K562 (cell line): Measurements from ENCODE around the gene ZNF74. TPM values are rescaled to one million over a fixed set of nuclear protein-coding genes. Genes with fewer than 3 reads are reported as not detected.

Experiments
- ATAC-seq: fragments of 200-7000 bp; cut with Tn5 transposase; 3 replicates; pipeline ENCODE4 v1.9.1; 2020; ENCODE audit warnings: moderate library complexity
- BruUV-seq: library from RNA; stranded (reverse); fragments of 400-500 nt; replicated peaks from 2 replicates; lab custom pipeline; 2021; lab: Mats Ljungman, UMichigan
- CTCF ChIA-PET: fragments of 300-600 bp; formaldehyde crosslinking; extraction: SDS; loops from one replicate; lab custom pipeline; 2021; ENCODE audit warnings: low intra/inter-chr PET ratio; lab: Yijun Ruan, JAX
- POLR2A ChIA-PET: fragments of 300-600, 350-650 bp; sonication (Branson Sonifier 250); formaldehyde crosslinking; extraction: SDS; loops from one replicate; lab custom pipeline; 2021; ENCODE audit warnings: antibody characterized with exemption, inconsistent platforms; lab: Yijun Ruan, JAX
- DNase-seq, 4 experiments: peaks; one replicate each; pipeline versions ENCODE4 v3.0.0 to v3.0.0-alpha.2; 2011 to 2018; ENCODE audit warnings: low spot score in 3 of 4, mixed read lengths in 3 of 4; ENCODE audit errors: extremely low read depth in 1 of 4
- FAIRE-seq: peaks from 2 replicates; lab custom pipeline; 2011; peaks lifted over from hg19 to GRCh38; lab: Jason Lieb, UNC
- H2AFZ ChIP-seq: 2 replicates; pipeline ENCODE4 v1.6.0; 2011; ENCODE audit warnings: low read depth, low read length, control low read depth, inconsistent platforms
- H3K27ac ChIP-seq: fragments of 200-600 bp; 3 replicates; pipeline ENCODE4 v1.8.0; 2011; ENCODE audit warnings: low read depth, mild to moderate bottlenecking, control low read depth, inconsistent platforms, low read length, moderate library complexity, mixed read lengths; ENCODE audit errors: extremely low read depth
- H3K27me3 ChIP-seq, 2 experiments: fragments of 300-600 bp in 1 of 2; 2 replicates in 1 of 2; 3 replicates in 1 of 2; pipeline versions ENCODE4 v1.6.0 to v1.8.0; 2011; ENCODE audit warnings: inconsistent platforms in 2 of 2, low read length in 2 of 2, mild to moderate bottlenecking in 1 of 2, mixed read lengths in 1 of 2, moderate library complexity in 1 of 2; ENCODE audit not compliant: control insufficient read depth in 2 of 2, insufficient read depth in 2 of 2
- H3K36me3 ChIP-seq: fragments of 300-600 bp; 3 replicates; pipeline ENCODE4 v1.8.0; 2011; ENCODE audit warnings: mild to moderate bottlenecking, low read length, inconsistent platforms; ENCODE audit not compliant: control insufficient read depth, insufficient read depth
- H3K4me1 ChIP-seq, 2 experiments: fragments of 200-600 bp in 1 of 2; replicated peaks in 1 of 2; 2 replicates in 1 of 2; 3 replicates in 1 of 2; pipeline versions ENCODE4 v1.5.1 to v1.8.0; 2011; ENCODE audit warnings: inconsistent platforms in 2 of 2, low read length in 2 of 2, mild to moderate bottlenecking in 1 of 2, mixed read lengths in 1 of 2, moderate library complexity in 1 of 2; ENCODE audit not compliant: control insufficient read depth in 2 of 2, insufficient read depth in 2 of 2
- H3K4me2 ChIP-seq: 2 replicates; pipeline ENCODE4 v1.6.1; 2011; ENCODE audit warnings: low read length, control low read depth, inconsistent platforms, mixed read lengths; ENCODE audit not compliant: insufficient read depth
- H3K4me3 ChIP-seq: fragments of 200-600 bp; sonication (generic), shearing (Covaris generic); 2 replicates; pipeline ENCODE4 v1.5.1; 2016; ENCODE audit warnings: control low read depth, inconsistent platforms
- H3K79me2 ChIP-seq: fragments of 200-600 bp; 3 replicates; pipeline ENCODE4 v1.8.0; 2011; ENCODE audit warnings: low read length, inconsistent platforms; ENCODE audit not compliant: control insufficient read depth, insufficient read depth
- H3K9ac ChIP-seq, 2 experiments: 2 replicates each; pipeline versions ENCODE4 v1.6.0 to v1.6.1; 2011; ENCODE audit warnings: low read depth in 2 of 2, low read length in 2 of 2, control low read depth in 1 of 2, inconsistent platforms in 1 of 2, mild to moderate bottlenecking in 1 of 2, mixed read lengths in 1 of 2; ENCODE audit not compliant: insufficient read depth in 1 of 2
- H3K9me1 ChIP-seq: one replicate; pipeline ENCODE4 v1.6.0; 2011; ENCODE audit warnings: inconsistent platforms, mild to moderate bottlenecking, low read length, moderate library complexity; ENCODE audit not compliant: control insufficient read depth, insufficient read depth
- H3K9me3 ChIP-seq: replicated peaks from 2 replicates; pipeline ENCODE4 v1.5.1; 2011; ENCODE audit warnings: low read depth, low read length, inconsistent platforms; ENCODE audit not compliant: control insufficient read depth, insufficient read depth
- H4K20me1 ChIP-seq: replicated peaks from 2 replicates; pipeline ENCODE4 v1.6.1; 2011; ENCODE audit warnings: low read length, inconsistent platforms, mixed read lengths; ENCODE audit not compliant: control insufficient read depth, insufficient read depth
- ARID2 ChIP-seq: fragments of 450-650 bp; IDR thresholded peaks from 2 replicates; pipeline ENCODE4 v1.6.1; 2017; ENCODE audit warnings: antibody characterized with exemption, mild to moderate bottlenecking
- ASH1L ChIP-seq: fragments of 450-650 bp; IDR thresholded peaks from 2 replicates; pipeline ENCODE4 v1.6.1; 2018; ENCODE audit warnings: borderline replicate concordance, mild to moderate bottlenecking, low read depth; ENCODE audit not compliant: partially characterized antibody
- EHMT2 ChIP-seq: fragments of 450-650 bp; IDR thresholded peaks from 2 replicates; pipeline ENCODE4 v1.6.1; 2018; ENCODE audit warnings: antibody characterized with exemption
- HDAC1 ChIP-seq, 2 experiments: fragments of 450-650 bp; IDR thresholded peaks; 2 replicates each; pipeline ENCODE4 v1.6.1; 2016 to 2017; ENCODE audit warnings: inconsistent platforms in 1 of 2, mild to moderate bottlenecking in 1 of 2, moderate library complexity in 1 of 2
- HDAC6 ChIP-seq: IDR thresholded peaks from 2 replicates; pipeline ENCODE4 v1.6.1; 2012; ENCODE audit warnings: low read depth, mild to moderate bottlenecking, control low read depth, inconsistent platforms, low read length, moderate library complexity
- IRF2 ChIP-seq: sonication (generic); formaldehyde crosslinking; IDR thresholded peaks from 2 replicates; pipeline ENCODE4 v1.8.1; 2022; ENCODE audit warnings: mild to moderate bottlenecking, missing genetic modification reagents
- MCM7 ChIP-seq, 2 experiments: fragments of 450-650 bp; IDR thresholded peaks; 2 replicates each; pipeline ENCODE4 v1.6.1; 2016 to 2018
- MEF2D ChIP-seq: conservative IDR thresholded peaks from 2 replicates; pipeline ENCODE4 v1.6.1; 2016; ENCODE audit warnings: low read depth, missing genetic modification characterization, missing compliant biosample characterization
- NR2C2 ChIP-seq, 2 experiments: fragments of 200-800 bp in 1 of 2; sonication (Bioruptor generic) in 1 of 2; sonication (generic) in 1 of 2; formaldehyde crosslinking in 1 of 2; IDR thresholded peaks; 2 replicates each; pipeline versions ENCODE4 v1.6.1 to v1.8.0; 2016 to 2022; ENCODE audit warnings: mild to moderate bottlenecking in 1 of 2, missing compliant biosample characterization in 1 of 2, missing genetic modification characterization in 1 of 2, missing genetic modification reagents in 1 of 2
- OTX1 ChIP-seq: fragments of 450-650 bp; formaldehyde crosslinking; IDR thresholded peaks from 2 replicates; pipeline ENCODE4 v1.4.0; 2022; ENCODE audit warnings: mild to moderate bottlenecking
- SAP30 ChIP-seq: fragments of 200-600 bp; sonication (generic); IDR thresholded peaks from 2 replicates; pipeline ENCODE4 v1.6.1; 2012; ENCODE audit warnings: borderline replicate concordance, low read depth, mild to moderate bottlenecking, moderate library complexity, low read length, control low read depth, inconsistent platforms; ENCODE audit not compliant: insufficient read depth, poor library complexity, severe bottlenecking
- ZNF217 ChIP-seq: sonication (generic); formaldehyde crosslinking; IDR thresholded peaks from 2 replicates; pipeline ENCODE4 v1.8.0; 2022; ENCODE audit warnings: mild to moderate bottlenecking, missing genetic modification reagents
- ZNF282 ChIP-seq: sonication (generic); formaldehyde crosslinking; IDR thresholded peaks from 2 replicates; pipeline ENCODE4 v1.8.1; 2023; ENCODE audit warnings: missing genetic modification reagents
- ZNF354B ChIP-seq: fragments of 250-450 bp; sonication (Bioruptor Pico); IDR thresholded peaks from 2 replicates; pipeline ENCODE4 v1.4.0; 2020
- ZNF696 ChIP-seq: fragments of 250-450 bp; sonication (Bioruptor Pico); conservative IDR thresholded peaks from 2 replicates; pipeline ENCODE4 v1.4.0; 2020; ENCODE audit warnings: mild to moderate bottlenecking, moderate library complexity
- WGBS: fragments of 100-300 bp; shearing (Covaris generic); methylation state at CpG from one replicate; pipeline ENCODE4 v1.1.6; 2016; ENCODE audit warnings: low coverage, mixed read lengths; ENCODE audit not compliant: insufficient coverage; ENCODE audit errors: missing lambda C conversion rate; 5-methylcytosine and 5-hydroxymethylcytosine counted together
- in situ Hi-C: fragments of 300-500 bp; cut with MboI; formaldehyde crosslinking; loops from 4 replicates; pipeline ENCODE4 v1.15.0; 2018; ENCODE audit warnings: inconsistent platforms, mixed read lengths
- intact Hi-C: fragments of 100-400 bp; cut with micrococcal nuclease; formaldehyde crosslinking; loops from 2 replicates; pipeline ENCODE4 v1.14.2; 2022
- polyA plus RNA-seq, 8 experiments: library from polyadenylated mRNA; depleted of rRNA in 4 of 8; stranded (reverse) in 5 of 8; unstranded in 3 of 8; fragments of >200 nt; fragmentation: Nextera tagmentation in 2 of 8; fragmentation: Illumina TruSeq in 1 of 8; extraction: Ambion mirVana in 2 of 8; extraction: Trizol in 1 of 8; gene quantifications; 2 replicates each; pipeline versions ENCODE4 v1.2.1 to v1.2.3, GENCODE V29; 2011 to 2014; ENCODE audit warnings: inconsistent platforms in 1 of 8, missing spikeins in 1 of 8
- total RNA-seq, 7 experiments: library from RNA; depleted of rRNA in 6 of 7; stranded (reverse); fragments of >200 nt in 6 of 7; fragmentation: Illumina TruSeq in 2 of 7; extraction: Trizol in 2 of 7; gene quantifications; 2 replicates each; pipeline versions ENCODE4 v1.2.1 to v1.2.3, GENCODE V29; 2011 to 2021; ENCODE audit warnings: low replicate concordance in 1 of 7
- TF ChIP-seq, protein P1 (sequence below): fragments of 450-650 bp; formaldehyde crosslinking; IDR thresholded peaks from 2 replicates; pipeline ENCODE4 v1.4.0; 2022; ENCODE audit warnings: missing genetic modification characterization
- TF ChIP-seq, protein P2 (sequence below): IDR thresholded peaks from 2 replicates; pipeline ENCODE4 v1.6.1; 2016; ENCODE audit warnings: missing genetic modification characterization, missing compliant biosample characterization
- TF ChIP-seq, protein P3 (sequence below): fragments of 250-450 bp; sonication (Bioruptor Pico); IDR thresholded peaks from 2 replicates; pipeline ENCODE4 v1.9.0; 2021; ENCODE audit warnings: mild to moderate bottlenecking, inconsistent platforms

The ZNF74 gene
- total and polyA plus RNA-seq, 9 of the 15 experiments (the other 6 are each of a cell fraction or from before 2014, with no cell fraction given): 2.4 to 53.5 (median 31.5) TPM

DNA sequence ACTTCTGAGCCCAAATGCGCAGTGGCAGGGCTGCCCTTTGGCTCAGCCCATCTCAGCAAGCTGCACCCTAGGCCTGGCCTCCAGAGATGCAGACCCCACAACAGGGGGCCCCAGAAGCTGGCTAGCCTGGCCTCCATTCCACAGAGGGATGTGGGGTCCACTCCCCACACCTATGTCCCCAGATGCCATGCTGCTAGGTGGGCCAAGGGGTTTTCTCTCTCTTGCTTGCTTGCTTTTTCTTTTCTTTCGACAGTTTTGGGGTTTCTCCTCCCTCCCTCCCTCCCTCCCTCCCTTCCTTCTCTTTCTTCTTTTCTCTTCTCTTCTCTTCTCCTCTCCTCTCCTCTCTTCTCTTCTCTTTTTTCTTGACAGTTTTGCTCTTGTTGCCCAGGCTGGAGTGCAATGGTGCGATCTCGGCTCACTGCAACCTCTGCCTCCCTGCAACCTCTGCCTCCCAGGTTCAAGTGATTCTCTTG is 34.0 kb downstream of the ZNF74 start:
- no peak for ATAC-seq
- H4K20me1 ChIP-seq: peaks cover 37% of the 10 kb centered on the region; the same call in 1 of the 2 replicates
- no peak overlapping the region for H3K4me3 ChIP-seq
- in situ Hi-C loops (no loop called here), intact Hi-C loops (no loop called here)
- WGBS: 13% methylated on average over 3 of the region's 4 CpGs
- H3K27ac ChIP-seq: no peak overlapping the region
- H3K4me2 ChIP-seq: no peak overlapping the region
- no peaks in the 10 kb centered on the region for H3K9me3 ChIP-seq
- no peak overlapping the region for H3K9ac ChIP-seq
- peaks cover 12 to 68% of the 10 kb centered on the region in 2 experiments for H3K4me1 ChIP-seq
- H3K27me3 ChIP-seq: peaks cover 38 to 70% of the 10 kb centered on the region in 2 experiments; a peak in 4 of 5 replicates
- H2AFZ ChIP-seq: no peak overlapping the region
- H3K9me1 ChIP-seq: peaks cover 8% of the 10 kb centered on the region
- CTCF ChIA-PET: no interaction called here
- no peaks in the 10 kb centered on the region for H3K79me2 ChIP-seq
- no peak for FAIRE-seq
- BruUV-seq: no TSS peak
- POLR2A ChIA-PET: interaction anchor here (0.5 to 3.4 kb wide), 16 partner anchors 9 to 169 kb away, joined by 3 to 25 read pairs (median 4); no protein-coding TSS in a partner anchor
- H3K36me3 ChIP-seq: no peaks in the 10 kb centered on the region
- DNase-seq: no peak
- TF ChIP-seq EHMT2 (0 out of 2 replicates have a peak, but pooled peaks have one; percentile 16), ASH1L (no peak), ZNF696 (CRISPR knock-in tag) (no peak), HDAC6 (0 out of 2 replicates have a peak, but pooled peaks have one; percentile 58), NR2C2 (CRISPR knock-in tag; IDR thresholded peaks at IDR 0.05) (no peak), NR2C2 (tag; IDR thresholded peaks at IDR 0.05) (no peak), ZNF282 (CRISPR knock-in tag) (peak; percentile 76; the same call in 1 of the 2 replicates), IRF2 (0 out of 2 replicates have a peak, but pooled peaks have one; percentile 66), ARID2 (no peak), HDAC1 (IDR thresholded peaks at IDR 0.05) (0 out of 4 replicates have a peak, but pooled peaks of 1 of the 2 experiments have one; percentile 18), MCM7 (IDR thresholded peaks at IDR 0.05) (no peak), ZNF354B (no peak), OTX1 (0 out of 2 replicates have a peak, but pooled peaks have one; percentile 43), SAP30 (no peak), ZNF217 (CRISPR knock-in tag) (no peak), MEF2D (no peak)
- TF ChIP-seq, protein P1, sequence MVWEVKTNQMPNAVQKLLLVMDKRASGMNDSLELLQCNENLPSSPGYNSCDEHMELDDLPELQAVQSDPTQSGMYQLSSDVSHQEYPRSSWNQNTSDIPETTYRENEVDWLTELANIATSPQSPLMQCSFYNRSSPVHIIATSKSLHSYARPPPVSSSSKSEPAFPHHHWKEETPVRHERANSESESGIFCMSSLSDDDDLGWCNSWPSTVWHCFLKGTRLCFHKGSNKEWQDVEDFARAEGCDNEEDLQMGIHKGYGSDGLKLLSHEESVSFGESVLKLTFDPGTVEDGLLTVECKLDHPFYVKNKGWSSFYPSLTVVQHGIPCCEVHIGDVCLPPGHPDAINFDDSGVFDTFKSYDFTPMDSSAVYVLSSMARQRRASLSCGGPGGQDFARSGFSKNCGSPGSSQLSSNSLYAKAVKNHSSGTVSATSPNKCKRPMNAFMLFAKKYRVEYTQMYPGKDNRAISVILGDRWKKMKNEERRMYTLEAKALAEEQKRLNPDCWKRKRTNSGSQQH (CRISPR knock-in tag): peak; percentile 67; the same call in 1 of the 2 replicates
- TF ChIP-seq, protein P2, sequence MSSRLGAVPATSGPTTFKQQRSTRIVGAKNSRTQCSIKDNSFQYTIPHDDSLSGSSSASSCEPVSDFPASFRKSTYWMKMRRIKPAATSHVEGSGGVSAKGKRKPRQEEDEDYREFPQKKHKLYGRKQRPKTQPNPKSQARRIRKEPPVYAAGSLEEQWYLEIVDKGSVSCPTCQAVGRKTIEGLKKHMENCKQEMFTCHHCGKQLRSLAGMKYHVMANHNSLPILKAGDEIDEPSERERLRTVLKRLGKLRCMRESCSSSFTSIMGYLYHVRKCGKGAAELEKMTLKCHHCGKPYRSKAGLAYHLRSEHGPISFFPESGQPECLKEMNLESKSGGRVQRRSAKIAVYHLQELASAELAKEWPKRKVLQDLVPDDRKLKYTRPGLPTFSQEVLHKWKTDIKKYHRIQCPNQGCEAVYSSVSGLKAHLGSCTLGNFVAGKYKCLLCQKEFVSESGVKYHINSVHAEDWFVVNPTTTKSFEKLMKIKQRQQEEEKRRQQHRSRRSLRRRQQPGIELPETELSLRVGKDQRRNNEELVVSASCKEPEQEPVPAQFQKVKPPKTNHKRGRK: peak; percentile 91
- TF ChIP-seq, protein P3, sequence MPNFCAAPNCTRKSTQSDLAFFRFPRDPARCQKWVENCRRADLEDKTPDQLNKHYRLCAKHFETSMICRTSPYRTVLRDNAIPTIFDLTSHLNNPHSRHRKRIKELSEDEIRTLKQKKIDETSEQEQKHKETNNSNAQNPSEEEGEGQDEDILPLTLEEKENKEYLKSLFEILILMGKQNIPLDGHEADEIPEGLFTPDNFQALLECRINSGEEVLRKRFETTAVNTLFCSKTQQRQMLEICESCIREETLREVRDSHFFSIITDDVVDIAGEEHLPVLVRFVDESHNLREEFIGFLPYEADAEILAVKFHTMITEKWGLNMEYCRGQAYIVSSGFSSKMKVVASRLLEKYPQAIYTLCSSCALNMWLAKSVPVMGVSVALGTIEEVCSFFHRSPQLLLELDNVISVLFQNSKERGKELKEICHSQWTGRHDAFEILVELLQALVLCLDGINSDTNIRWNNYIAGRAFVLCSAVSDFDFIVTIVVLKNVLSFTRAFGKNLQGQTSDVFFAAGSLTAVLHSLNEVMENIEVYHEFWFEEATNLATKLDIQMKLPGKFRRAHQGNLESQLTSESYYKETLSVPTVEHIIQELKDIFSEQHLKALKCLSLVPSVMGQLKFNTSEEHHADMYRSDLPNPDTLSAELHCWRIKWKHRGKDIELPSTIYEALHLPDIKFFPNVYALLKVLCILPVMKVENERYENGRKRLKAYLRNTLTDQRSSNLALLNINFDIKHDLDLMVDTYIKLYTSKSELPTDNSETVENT (CRISPR knock-in tag): peak; percentile 71; the same call in 1 of the 2 replicates
